ENCODE data around the gene PPP1R18.

PPP1R18 gene

DNA sequence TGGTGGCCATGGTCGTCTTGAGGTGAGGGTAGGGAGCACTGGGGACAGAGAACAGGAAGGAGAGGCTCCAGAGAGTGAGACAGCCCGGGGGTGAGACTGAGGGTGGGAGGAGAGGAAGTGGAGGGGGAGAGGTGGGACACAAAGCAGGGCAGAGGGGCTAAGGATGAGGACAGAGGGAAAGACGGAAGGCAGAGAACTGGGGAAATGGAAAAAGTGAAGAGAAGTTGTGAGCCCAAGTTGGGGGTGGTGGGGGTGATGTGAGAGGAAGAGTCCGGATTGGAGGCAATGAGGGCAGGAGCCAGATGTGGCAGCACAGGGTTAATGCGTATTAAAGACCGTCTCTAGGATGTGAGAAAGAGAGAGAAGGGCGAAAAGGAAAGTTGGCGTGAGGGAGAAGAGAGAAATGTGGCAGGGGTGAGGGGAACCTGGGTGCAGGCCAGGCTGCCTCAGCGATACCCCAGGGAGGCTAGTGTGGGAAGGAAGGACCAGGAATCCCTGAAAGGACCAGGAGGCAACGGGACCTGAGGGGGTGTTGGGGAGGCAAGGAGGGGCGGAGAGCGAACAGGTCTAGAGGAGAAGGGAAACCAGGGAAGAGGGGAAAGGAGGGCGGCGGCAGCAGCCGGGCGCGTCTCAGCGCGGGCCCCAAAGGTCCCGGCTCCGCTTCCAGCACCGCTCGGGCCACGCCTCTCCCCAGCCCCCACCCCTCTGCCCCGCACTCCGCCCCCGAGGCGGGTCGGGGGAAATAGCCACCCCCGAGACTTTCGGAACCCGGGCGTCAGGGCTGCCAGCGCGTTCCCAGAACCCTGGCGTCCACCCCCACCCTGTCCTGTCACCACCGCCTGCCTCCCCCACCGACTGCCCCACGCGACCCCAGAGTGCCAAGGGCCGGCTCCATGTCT lies at the start of gene PPP1R18:
TSS of gene PPP1R18 (minus strand) at position 637 of the 899 bp plus-strand sequence. CDS start at position 10, 627 bp downstream.
- TF ChIP-seq, protein P1, sequence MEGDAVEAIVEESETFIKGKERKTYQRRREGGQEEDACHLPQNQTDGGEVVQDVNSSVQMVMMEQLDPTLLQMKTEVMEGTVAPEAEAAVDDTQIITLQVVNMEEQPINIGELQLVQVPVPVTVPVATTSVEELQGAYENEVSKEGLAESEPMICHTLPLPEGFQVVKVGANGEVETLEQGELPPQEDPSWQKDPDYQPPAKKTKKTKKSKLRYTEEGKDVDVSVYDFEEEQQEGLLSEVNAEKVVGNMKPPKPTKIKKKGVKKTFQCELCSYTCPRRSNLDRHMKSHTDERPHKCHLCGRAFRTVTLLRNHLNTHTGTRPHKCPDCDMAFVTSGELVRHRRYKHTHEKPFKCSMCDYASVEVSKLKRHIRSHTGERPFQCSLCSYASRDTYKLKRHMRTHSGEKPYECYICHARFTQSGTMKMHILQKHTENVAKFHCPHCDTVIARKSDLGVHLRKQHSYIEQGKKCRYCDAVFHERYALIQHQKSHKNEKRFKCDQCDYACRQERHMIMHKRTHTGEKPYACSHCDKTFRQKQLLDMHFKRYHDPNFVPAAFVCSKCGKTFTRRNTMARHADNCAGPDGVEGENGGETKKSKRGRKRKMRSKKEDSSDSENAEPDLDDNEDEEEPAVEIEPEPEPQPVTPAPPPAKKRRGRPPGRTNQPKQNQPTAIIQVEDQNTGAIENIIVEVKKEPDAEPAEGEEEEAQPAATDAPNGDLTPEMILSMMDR (conservative IDR thresholded peaks at IDR 0.05; ENCODE audit: low read depth, low read length): no peak

GRCh38 chr6:30735668-30736314 lies 49.3 kb upstream of the PPP1R18 start:
- TF ChIP-seq, protein P1 (conservative IDR thresholded peaks at IDR 0.05; ENCODE audit: low read depth, low read length): no peak
- no peak for DNase-seq (ENCODE audit: low read depth)
- H3K4me3 ChIP-seq (ENCODE audit: low read depth, low read length): no peak overlapping the region

More for the DNA sequence above, at the start of gene PPP1R18:
- peak; percentile 57 for DNase-seq (ENCODE audit: low read depth)
- peak within 1 kb of the TSS; percentile 89 for H3K4me3 ChIP-seq (ENCODE audit: low read depth, low read length)

GRCh38 chr6:30732237-30732943 lies 45.9 kb upstream of the PPP1R18 start:
- no peak overlapping the region for H3K4me3 ChIP-seq (ENCODE audit: low read depth, low read length)
- TF ChIP-seq, protein P1 (conservative IDR thresholded peaks at IDR 0.05; ENCODE audit: low read depth, low read length): no peak
- no peak for DNase-seq (ENCODE audit: low read depth)

GRCh38 chr6:30730601-30731435 lies 44.4 kb upstream of the PPP1R18 start:
- DNase-seq (ENCODE audit: low read depth): peak; percentile 45
- TF ChIP-seq, protein P1 (conservative IDR thresholded peaks at IDR 0.05; ENCODE audit: low read depth, low read length): peak; percentile 50
- H3K4me3 ChIP-seq (ENCODE audit: low read depth, low read length): no peak overlapping the region

DNA sequence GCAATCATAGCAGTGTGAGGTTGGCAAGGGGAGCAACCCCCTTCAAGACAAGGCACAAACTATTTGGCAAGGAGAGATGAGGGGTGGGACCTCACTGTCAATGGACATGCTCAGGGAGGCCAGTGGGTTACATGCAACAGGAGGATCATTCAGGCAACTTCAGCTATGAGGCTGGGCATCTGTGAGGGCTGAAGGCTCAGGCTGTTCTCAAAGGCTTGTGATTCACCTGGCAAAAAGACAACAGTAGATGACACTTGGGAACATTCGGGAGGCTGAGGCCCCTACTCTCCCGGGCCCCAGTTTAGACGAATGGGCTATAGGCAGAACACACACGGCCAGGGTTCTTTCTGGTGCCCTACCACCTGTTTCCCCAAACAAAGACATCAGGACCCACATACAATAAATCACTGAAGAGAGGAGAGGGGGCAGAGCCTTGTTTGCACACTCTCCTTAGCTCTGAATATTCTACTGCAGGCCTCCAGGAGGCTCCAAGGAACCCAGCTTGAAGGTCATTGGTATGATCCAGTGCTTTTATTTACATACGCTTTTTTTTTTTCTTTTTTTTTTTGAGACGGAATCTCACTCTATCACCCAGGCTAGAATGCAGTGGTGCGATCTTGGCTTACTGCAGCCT lies 41.6 kb upstream of the PPP1R18 start:
- DNase-seq (ENCODE audit: low read depth): peak; percentile 80
- H3K4me3 ChIP-seq (ENCODE audit: low read depth, low read length): no peak overlapping the region
- TF ChIP-seq, protein P1 (conservative IDR thresholded peaks at IDR 0.05; ENCODE audit: low read depth, low read length): peak; percentile 62

All from choroid plexus epithelial cell (primary cell).